ENCODE measurements around the gene PHB1. TPM values are rescaled to one million over a fixed set of nuclear protein-coding genes. Genes with fewer than 3 reads are reported as not detected.
"Not testable (repeated sequence)": the region's sequence is repeated elsewhere in the genome, so short reads cannot be mapped to it uniquely, and the experiment has no call there.

The PHB1 gene
- polyA plus RNA-seq, 1 donor: 218 TPM

- DNase-seq: no peak
Measured at GRCh38 chr17:49441578-49441977, 26.9 kb upstream of the PHB1 start.

DNA sequence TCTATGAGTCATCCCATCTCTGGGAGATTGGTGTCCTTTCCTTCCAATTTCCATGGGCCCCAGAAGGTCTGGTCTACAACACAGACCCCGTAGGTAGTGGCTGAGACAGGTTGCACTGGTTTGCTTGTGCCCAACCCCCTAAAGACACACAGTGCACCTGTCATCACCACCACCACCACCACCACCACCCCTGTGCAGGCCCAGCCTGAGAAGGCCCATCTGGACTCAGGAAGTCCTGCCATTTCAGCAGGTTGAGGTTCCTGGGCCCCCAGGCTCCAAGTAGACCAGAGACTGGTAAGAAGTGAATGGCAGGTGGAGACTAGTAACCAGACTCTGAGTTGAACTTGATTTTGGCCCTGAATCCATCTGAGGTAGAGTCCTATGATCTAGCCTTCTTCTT, 25.9 kb upstream of the PHB1 start:
- DNase-seq: no peak

DNA sequence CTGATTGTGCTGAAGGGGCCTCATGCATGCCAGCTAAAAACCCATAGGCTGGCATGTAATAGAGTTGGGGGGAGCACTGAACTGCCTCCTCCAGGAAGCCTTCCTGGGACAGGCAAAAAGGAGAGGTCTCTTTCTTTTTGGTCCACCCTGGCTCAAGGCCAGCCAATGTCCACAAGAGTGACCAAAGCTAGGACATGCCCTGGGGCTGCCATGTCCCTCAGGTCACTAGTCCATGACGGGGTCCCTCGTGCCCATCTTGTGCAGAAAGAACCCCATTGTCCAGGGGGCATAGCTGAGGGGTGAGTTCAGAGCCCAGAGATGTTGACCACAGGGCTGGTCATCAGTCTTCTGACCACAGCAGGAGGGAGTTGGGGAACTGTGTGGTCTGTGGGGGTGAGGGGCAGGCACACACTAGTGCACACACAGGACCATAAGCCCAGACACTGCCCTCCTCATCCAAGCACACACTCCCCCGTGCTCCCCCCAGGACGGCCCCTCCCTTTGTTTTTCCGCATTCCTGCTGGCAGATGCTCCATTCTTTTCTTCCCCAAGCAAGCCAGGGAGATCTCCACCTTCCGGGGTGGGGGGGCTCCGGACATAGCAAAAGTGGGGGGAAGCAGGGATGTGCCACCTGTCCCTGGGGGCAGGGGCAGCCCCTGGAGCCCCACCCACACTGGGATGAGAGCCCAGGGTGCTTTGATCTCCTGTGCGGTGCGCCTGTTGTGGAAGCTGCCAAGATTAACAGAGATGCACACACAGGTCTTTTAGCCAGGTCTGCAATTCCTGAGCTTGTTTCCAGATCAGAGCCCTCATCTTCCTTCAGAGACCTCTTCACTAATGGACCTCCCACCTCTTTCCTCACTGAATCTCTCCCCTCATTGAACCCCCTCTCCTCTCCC, 25.2 kb upstream of the PHB1 start:
- no peak for DNase-seq

DNA sequence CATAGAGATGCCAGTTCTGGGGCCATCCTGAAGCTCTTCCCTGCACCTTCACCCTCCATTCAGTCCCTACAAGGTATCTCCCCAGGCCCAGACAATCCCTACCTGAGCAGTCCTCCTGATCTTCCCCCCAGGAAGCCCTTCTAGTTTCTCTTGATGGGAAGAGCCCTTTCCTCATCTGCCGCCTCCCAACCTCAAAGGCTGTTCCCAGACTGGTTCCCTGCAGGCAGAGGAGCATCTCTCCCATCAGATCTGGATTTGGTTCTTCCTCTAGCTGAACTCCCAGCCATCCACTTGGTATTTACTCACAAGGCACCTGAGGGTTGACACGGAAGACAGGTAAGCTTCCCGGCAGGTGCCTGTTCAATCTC, 24.6 kb upstream of the PHB1 start:
- DNase-seq: no peak

GRCh38 chr17:49438436-49439278, 24.0 kb upstream of the PHB1 start:
- DNase-seq: no peak

DNA sequence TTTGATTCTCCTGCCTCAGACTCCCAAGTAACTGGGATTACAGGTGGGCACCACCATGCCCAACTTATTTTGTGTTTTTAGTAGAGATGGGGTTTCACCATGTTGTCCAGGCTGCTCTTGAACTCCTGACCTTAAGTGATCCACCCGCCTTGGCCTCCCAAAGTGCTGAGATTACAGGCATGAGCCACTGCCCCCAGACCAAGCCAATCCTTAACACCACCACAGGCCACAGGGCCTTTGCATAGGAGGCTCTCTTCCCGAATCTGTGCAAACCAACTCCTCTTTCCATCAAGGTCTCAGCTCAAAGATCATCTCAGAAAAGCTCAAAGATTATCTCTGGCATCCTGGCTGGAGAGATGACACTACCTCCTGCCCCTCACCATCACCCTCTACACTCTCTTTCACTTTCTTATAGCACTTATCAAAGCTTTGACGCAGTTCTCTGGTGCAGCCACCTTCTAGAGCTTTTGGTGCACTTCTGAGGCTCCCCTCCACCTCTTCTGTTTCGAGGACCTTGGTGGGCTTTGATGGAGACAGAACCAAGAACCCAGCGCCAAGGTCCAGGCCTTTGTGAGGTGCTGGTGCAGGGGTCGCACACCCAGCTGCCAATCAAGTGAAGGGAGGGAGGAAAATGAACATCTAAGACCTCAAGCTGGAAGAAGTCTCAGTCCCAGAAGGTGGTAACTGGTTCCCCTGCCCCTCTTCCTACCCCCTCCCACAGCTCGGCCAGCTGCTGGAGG, 23.2 kb upstream of the PHB1 start:
- DNase-seq: no peak

DNA sequence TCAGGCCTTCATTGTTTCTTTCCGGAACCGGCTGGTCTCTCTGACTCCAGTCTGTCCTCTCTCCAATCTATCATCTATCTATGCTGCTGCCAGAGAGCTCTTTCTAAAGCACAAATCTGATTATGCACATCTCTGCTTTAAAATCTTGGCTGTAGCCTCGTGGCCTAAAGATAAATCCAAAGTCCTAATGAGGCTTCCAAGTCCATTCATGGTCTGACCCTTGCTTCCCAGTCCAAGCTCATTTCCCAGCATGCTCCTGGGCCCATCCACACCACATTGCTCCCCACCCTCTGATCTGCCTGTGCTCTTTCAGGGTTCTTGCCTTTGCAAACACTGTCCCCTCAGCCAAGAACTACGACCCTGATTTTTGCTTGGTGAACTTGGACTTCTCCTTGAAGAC, 21.5 kb upstream of the PHB1 start:
- no peak for DNase-seq

- DNase-seq: no peak
Measured at GRCh38 chr17:49435671-49436029, 21.0 kb upstream of the PHB1 start.

GRCh38 chr17:49434821-49435670, 20.4 kb upstream of the PHB1 start:
- DNase-seq: peak; percentile 39

GRCh38 chr17:49433000-49433694, 18.5 kb upstream of the PHB1 start:
- DNase-seq: no peak

DNA sequence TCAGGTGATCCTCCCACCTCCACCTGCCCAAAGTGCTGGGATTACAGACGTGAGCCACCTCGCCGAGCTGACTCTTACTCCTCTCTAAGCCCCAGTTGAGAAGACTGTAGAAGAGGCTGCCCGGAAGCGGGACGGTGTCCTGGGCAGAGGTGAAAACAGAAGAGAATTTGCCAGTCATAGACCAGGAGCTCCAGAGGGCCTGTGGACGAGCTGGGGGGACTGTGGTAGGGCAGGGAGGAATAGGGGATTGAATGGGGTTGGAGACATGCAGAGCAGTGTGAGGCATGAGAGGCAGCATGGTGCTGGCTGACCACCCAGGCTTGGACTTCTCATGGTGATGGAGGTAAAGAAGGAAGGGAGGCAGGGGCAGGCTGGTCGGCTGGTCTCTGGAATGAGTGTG, 17.1 kb upstream of the PHB1 start:
- no peak for DNase-seq

- DNase-seq: no peak
Measured at GRCh38 chr17:49425004-49425286, 10.3 kb upstream of the PHB1 start.

GRCh38 chr17:49424276-49425003, 9.8 kb upstream of the PHB1 start:
- DNase-seq: not testable (repeated sequence)

DNA sequence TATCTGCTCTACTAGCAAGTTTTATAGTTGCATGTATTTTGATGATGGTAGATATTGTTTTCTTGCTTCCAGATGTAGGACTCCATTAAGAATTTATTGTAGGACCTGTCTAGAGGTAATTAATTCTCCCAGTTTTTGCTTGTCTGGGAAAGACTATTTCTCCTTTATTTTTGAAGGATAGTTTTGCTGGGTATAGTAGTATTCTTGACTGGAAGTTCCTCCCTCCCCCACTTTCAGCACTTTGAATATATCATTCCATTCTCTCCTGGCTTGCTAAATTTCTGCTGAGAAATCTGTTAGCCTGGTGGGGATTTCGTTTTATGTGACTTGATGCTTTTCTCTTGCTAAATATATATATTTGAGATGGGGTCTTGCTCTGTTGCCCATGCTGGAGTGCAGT, 8.0 kb upstream of the PHB1 start:
- no peak for DNase-seq

- not testable (repeated sequence) for DNase-seq
Measured at GRCh38 chr17:49419761-49420160, 5.1 kb upstream of the PHB1 start.

DNA sequence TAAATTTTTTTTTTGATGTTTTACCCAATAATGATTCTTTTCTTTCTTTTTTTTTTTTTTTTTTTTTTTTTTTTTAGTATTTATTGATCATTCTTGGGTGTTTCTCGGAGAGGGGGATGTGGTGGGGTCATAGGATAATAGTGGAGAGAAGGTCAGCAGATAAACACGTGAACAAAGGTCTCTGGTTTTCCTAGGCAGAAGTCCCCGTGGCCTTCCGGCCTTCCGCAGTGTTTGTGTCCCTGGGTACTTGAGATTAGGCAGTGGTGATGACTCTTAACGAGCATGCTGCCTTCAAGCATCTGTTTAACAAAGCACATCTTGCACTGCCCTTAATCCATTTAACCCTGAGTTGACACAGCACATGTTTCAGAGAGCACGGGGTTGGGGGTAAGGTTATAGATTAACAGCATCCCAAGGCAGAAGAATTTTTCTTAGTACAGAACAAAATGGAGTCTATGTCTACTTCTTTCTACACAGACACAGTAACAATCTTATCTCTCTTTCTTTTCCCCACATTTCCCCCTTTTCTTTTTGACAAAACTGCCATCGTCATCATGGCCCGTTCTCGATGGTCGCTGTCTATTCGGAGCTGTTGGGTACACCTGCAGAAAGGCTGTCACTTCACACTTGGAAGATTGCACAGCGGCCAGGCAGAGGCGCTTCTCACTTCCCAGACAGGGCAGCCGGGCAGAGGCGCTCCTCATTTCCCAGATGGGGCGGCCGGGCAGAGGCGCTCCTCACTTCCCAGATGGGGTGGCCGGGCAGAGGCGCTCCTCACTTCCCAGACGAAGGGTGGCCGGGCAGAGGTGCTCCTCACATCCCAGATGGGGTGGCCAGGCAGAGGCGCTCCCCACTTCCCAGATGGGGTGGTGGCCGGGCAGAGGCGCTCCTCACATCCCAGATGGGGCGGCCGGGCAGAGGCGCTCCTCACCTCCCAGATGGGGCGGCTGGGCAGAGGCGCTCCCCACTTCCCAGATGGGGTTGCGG, 4.4 kb upstream of the PHB1 start:
- DNase-seq: not testable (repeated sequence)

GRCh38 chr17:49414271-49414621, 436 bp downstream of the PHB1 start:
- DNase-seq: no peak

GRCh38 chr17:49409066-49409465, 5.6 kb downstream of the PHB1 start:
- no peak for DNase-seq

GRCh38 chr17:49407981-49408501, 6.6 kb downstream of the PHB1 start:
- DNase-seq: peak; percentile 76

All from left kidney (tissue), 2 donors.